HG02642 (cell line): ENCODE data around the gene HERC6.
"Not testable (repeated sequence)": the region's sequence is repeated elsewhere in the genome, so short reads cannot be mapped to it uniquely, and the experiment has no call there.

Experiments
- ATAC-seq: cut with Tn5 transposase; IDR thresholded peaks from one replicate; pipeline ENCODE4 v1.9.1; 2021; ENCODE audit warnings: mild to moderate bottlenecking; ENCODE audit not compliant: unreplicated experiment, poor library complexity

HERC6 gene

GRCh38 chr4:88382621-88383020 lies 4.0 kb downstream of the HERC6 start:
- ATAC-seq, result peak; percentile 46

GRCh38 chr4:88390128-88390527 lies 11.5 kb downstream of the HERC6 start:
- no peak for ATAC-seq

DNA sequence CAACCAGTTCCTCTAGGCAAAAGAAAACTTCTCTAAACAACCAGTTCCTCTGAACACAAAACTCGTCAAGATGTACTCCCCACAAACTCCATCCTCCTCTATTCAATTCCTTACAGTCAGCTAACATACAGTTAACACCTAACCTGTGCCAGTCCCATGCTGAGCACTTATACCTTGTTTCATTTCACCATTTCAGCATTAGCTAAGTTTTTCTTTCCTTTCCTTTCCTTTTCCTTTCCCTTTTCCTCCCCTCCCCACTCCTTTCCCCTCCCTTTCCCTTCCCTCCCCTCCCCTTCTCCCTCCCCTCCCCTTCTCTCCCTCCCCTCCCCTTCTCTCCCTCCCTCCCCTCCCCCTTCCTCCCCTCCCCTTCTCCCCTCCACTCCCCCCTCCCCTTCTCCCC lies 13.1 kb downstream of the HERC6 start:
- no peak for ATAC-seq

GRCh38 chr4:88396681-88397080 lies 18.0 kb downstream of the HERC6 start:
- no peak for ATAC-seq

GRCh38 chr4:88398381-88398780 lies 19.7 kb downstream of the HERC6 start:
- no peak for ATAC-seq

GRCh38 chr4:88409206-88409605 lies 30.6 kb downstream of the HERC6 start:
- ATAC-seq, result no peak

DNA sequence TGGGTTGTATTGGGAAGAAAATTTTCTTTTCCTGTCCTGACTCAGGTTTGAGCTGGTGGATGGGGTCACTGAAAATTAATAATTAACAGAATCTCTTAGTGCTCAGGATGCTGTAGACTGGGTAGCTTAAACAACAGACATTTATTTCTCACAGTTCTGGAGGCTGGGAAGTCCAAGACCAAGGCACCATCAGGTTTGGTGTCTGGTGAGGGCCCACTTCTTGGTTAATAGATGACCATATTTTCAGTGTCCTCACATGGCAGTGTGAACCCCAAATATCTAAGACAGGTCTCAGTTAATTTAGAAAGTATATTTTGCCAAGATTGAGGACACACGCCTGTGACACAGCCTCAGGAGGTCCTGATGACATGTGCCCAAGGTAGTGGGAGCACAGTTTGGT lies 31.1 kb downstream of the HERC6 start:
- ATAC-seq, result no peak

DNA sequence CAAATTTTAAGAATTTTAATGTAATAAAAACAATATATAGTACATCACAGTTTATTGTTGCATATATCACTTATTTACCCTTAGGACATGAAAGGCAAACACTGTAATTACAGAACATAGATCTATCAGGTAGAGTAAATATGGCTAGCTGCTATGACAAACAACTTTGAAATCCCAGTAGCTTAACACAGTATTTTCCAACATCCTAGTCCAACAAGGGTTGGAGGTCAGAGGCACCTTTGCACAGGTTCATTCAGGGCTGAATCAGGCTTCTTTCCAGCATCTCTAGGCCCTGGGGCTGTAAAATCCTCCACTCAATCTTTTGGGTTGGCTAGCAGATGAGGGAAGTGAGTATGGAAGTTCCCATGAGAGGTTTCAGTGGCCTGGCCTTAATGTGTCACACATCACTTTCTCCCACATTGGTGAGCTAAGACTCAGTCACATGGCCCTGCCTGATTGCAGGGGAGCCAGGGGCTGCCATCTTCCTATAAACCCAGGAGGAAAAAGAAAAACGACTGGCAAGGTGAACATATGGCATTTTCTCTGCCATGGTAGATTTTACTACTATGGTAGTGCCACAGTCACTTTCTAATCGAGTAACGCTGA lies 32.9 kb downstream of the HERC6 start:
- peak; percentile 59 for ATAC-seq

- no peak for ATAC-seq
These were observed 35.1 kb downstream of the HERC6 start for GRCh38 chr4:88413801-88414200.

DNA sequence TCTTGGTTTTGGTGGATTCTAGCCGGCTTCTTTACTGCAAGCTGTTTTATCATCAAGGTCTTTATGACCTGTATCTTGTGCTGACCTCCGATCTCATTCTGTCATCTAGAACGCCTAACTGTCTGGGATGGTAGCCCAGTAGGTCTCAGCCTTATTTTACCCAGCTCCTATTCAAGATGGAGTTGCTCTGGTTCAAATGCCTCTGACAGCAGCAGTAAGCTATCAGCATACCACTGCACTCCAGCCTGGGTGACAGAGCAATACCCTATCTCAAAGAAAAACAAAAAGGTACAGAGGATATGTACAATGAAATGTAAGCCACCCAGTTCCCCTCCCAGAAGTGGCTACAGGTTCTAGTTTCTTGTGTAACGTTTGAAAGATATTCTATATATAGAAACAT lies 36.1 kb downstream of the HERC6 start:
- ATAC-seq, result no peak

GRCh38 chr4:88415982-88416381 lies 37.3 kb downstream of the HERC6 start:
- ATAC-seq, result no peak

GRCh38 chr4:88418411-88418810 lies 39.8 kb downstream of the HERC6 start:
- no peak for ATAC-seq

DNA sequence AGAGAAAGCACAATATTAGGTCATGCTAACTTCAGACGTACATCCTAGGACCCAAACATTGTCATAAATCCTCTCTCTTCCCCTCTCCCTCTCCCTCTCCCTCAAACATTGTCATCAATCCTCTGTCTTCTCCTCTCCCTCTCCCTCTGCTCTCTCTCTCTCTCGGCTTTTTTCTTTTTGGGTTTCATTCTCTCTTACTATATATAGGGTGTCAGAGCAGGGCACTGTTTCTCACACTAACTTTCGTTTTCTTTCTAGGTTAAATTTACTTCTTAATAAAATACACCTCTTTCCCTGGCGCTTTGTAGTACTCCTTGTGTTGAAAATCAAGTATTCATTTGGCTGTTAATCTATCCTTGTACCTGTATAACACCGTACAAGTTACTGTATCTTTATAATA lies 41.2 kb downstream of the HERC6 start:
- ATAC-seq, result peak; percentile 59

DNA sequence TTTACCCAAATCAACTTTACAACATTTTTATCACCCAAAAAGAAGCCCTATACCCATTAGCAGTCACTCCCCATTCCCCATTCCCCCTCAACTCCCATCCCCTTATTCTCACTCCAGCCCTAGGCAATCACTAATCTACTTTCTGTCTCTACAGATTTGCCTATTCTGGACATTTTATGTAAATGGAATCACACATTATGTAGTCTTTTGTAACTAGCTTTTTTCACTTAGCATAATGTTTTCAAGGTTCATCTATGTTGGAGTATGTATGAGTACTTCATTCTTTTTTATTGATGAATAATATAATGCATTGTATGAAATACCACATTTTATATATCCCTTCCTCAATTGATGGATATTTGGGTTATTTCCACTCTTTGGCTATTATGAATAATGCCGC lies 42.2 kb downstream of the HERC6 start:
- ATAC-seq, result no peak

- ATAC-seq, result no peak
These were observed 43.8 kb downstream of the HERC6 start for GRCh38 chr4:88422403-88422802.

DNA sequence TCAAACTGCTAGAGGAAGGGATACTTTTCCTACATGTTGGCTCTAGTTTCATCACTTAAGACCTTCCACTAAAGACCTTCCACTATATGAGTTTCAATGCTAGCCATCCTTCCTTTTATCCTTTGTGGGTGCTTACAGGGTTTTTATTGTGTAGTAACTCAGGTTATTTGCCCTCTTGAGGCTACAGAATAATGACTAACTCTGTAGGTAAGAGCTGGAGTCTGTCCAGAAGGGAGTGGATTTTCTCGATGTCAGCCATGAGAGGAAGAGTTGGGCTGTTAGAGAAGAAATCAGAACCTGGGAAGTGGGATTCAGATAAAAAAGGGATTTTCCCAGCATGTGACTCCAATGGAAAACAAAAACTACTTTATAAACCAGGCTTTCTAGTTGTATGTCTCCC lies 50.7 kb downstream of the HERC6 start:
- ATAC-seq, result no peak

- ATAC-seq, result no peak
These were observed 57.5 kb downstream of the HERC6 start for GRCh38 chr4:88435987-88436693.

DNA sequence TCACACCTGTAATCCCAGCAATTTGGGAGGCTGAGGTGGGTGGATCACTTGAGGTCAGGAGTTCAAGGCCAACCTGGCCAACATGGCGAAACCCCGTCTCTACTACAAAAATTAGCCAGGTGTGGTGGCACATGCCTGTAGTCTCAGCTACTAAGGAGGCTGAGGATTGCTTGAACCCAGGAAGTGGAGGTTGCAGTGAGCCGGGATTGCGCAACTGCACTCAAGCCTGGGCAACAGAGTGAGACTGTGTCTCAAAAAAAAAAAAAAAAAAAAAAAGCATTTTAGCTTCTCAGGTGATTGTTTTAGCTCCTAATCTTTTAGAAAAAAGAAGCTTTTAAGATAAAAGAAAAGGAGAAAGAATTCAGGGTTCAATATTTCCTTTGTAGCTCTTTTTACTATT lies 59.2 kb downstream of the HERC6 start:
- not testable (repeated sequence) for ATAC-seq

DNA sequence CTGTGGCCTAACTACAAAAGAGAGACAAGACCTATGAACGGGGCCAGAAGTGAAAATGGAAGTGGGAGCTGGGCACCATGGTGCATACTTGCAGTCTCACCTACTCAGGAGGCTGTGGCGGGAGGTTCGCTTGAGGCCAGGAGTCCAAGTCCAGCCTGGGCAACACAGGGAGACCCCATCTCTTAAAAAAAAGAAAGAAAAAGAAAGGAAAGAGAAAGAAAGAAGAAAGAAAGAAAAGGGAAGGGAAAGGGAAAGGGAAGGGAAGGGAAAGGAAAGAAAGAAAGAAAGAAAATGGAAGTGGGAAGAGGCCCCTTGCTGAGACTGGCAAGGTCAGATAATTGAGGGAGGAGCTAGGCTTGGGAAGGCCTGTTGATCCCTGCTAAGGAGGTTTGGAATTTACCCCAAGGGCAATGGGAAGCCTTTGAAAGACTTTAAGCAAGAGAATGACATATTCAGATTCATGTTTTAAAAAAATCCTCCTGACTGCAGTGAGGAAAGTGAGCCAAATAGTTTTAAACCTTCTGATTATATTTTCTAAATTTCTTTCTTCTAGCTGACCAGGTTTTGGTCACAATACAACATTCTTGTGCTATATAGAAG lies 60.6 kb downstream of the HERC6 start:
- ATAC-seq, result no peak

DNA sequence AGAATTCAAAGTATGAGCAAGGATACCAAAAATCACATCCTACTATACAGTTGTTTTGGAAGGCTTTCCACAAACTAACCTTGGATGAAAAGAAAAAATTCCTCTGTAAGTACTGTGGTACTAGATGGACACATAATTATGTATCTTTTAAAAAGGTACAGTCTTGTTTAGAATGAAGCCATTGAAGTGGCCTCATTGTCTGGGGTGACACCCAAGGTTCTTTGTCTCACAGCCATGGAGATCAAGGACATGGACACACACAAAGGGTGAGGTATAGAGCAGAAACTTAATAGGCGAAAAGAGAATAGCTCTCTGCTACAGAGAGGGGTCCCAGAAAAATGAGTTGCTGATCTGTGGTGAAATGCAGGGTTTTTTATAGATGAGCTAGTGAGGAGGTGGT lies 61.5 kb downstream of the HERC6 start:
- no peak for ATAC-seq

DNA sequence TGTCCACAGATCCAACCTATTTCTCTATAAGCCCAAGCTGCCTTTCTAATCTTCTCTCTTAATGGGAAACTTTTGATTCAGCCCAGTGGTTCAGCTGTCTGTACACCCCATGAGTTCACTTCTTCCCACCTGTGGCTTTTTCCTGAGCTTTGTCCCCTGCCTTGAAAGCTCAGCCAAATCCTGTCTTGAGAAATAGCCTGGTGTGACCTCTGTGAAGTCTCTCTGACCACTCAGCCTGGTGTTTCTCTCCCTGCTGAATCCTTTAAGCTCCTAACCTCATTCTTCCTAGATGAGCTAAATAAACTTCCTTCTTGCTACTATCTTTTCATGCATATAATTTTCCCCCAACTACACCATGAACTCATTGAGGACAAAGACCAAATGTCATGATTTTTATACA lies 63.0 kb downstream of the HERC6 start:
- ATAC-seq, result no peak

DNA sequence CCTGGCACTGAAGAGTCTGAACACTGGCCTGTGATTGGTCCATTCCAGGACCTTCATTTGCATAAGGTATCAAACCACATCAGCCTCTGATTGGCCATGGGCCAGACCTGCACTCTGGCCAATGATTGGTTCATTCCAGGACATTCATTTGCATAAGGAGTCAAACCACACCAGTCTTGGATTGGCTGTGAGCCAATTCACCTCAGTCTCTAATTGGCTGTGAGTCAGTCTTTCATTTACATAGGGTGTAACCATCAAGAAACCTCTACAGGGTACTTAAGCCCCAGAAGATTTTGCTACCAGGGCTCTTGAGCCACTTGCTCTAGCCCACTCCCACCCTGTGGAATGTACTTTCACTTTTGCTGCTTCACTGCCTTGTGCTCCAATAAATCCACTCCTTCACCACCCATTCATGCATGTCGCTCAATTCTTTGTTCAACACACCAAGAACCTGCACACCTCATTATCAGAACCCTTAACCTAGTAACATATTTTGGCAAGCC lies 64.1 kb downstream of the HERC6 start:
- no peak for ATAC-seq
